Tibial nerve (tissue), 4 donors: ENCODE measurements around the gene CLK3. TPM values are rescaled to one million over a fixed set of nuclear protein-coding genes. Genes with fewer than 3 reads are reported as not detected.

Experiments
- DNase-seq, 2 donors: peaks; one replicate each; pipeline ENCODE4 v3.0.0-alpha.2; 2019; ENCODE audit warnings: low spot score in 2 of 2
- H3K27ac ChIP-seq, 4 donors: fragments of 200-600 bp; sonication (generic) in 3 of 4; one replicate each; pipeline ENCODE4 v1.5.1; 2017 to 2019; ENCODE audit warnings: mild to moderate bottlenecking in 1 of 4
- H3K27me3 ChIP-seq, 2 donors: fragments of 200-600 bp; sonication (generic) in 1 of 2; one replicate each; pipeline versions ENCODE4 v1.5.1 to v1.6.0; 2017 to 2019
- H3K36me3 ChIP-seq, 3 donors: fragments of 200-600 bp; sonication (generic); one replicate each; pipeline ENCODE4 v1.5.1; 2018 to 2019
- H3K4me1 ChIP-seq, 4 donors: fragments of 200-600 bp; sonication (generic) in 3 of 4; one replicate each; pipeline ENCODE4 v1.5.1; 2017 to 2019
- H3K4me3 ChIP-seq, 4 donors: fragments of 200-600 bp; sonication (generic) in 3 of 4; one replicate each; pipeline ENCODE4 v1.5.1; 2017 to 2019; ENCODE audit warnings: mild to moderate bottlenecking in 1 of 4, moderate library complexity in 1 of 4
- H3K9me3 ChIP-seq, 4 donors: fragments of 200-600 bp; sonication (generic) in 3 of 4; one replicate each; pipeline ENCODE4 v1.5.1; 2017 to 2019
- CTCF ChIP-seq, 5 experiments: fragments of 200-600 bp in 3 of 5; fragments of 450-650 bp in 2 of 5; sonication (generic) in 3 of 5; IDR thresholded peaks; one replicate each; pipeline ENCODE4 v1.5.1; 2016 to 2019; ENCODE audit warnings: antibody characterized with exemption in 5 of 5, mild to moderate bottlenecking in 3 of 5, moderate library complexity in 2 of 5
- EP300 ChIP-seq, 2 donors: sonication (generic); formaldehyde crosslinking; IDR thresholded peaks; one replicate each; pipeline ENCODE4 v1.6.1; 2017; ENCODE audit warnings: antibody characterized with exemption in 2 of 2, mild to moderate bottlenecking in 1 of 2
- POLR2A ChIP-seq, 2 donors: fragments of 450-650 bp; IDR thresholded peaks; one replicate each; pipeline ENCODE4 v1.6.1; 2017; ENCODE audit warnings: antibody characterized with exemption in 2 of 2, mild to moderate bottlenecking in 2 of 2, moderate library complexity in 2 of 2
- whole genome bisulfite sequencing, 2 donors: methylation state at CpG; one replicate each; pipeline ENCODE4 v1.1.5; 2018; 5-methylcytosine and 5-hydroxymethylcytosine counted together
- total RNA-seq, 4 donors: library from RNA; depleted of rRNA; stranded (reverse); fragments of >200 nt; gene quantifications; one replicate each; pipeline ENCODE4 v1.1.0, GENCODE V29; 2016

Gene CLK3
- total RNA-seq, 4 donors from 2014 or later = 130 to 181 (median 138) TPM

- H3K36me3 ChIP-seq = peaks cover 0 to 61% (median 9%) of the 10 kb centered on the region in 3 donors
- no peaks in the 10 kb centered on the region for H3K9me3 ChIP-seq
- WGBS, 2 donors = 93 to 98% methylated on average over 3 of the region's 3 CpGs
- no peak overlapping the region for H3K27ac ChIP-seq
- no peak overlapping the region for H3K4me3 ChIP-seq
- H3K27me3 ChIP-seq = no peaks in the 10 kb centered on the region
- no peak for DNase-seq
- H3K4me1 ChIP-seq = no peaks in the 10 kb centered on the region
- no peak for TF ChIP-seq POLR2A (IDR thresholded peaks at IDR 0.05)
- TF ChIP-seq EP300 (IDR thresholded peaks at IDR 0.05) = no peak
- no peak for TF ChIP-seq CTCF (IDR thresholded peaks at IDR 0.05)
Observed at GRCh38 chr15:74578496-74578994, 37.1 kb upstream of the CLK3 start.

GRCh38 chr15:74579001-74579400, 36.6 kb upstream of the CLK3 start:
- peaks cover 0 to 56% (median 9%) of the 10 kb centered on the region in 3 donors for H3K36me3 ChIP-seq
- no peaks in the 10 kb centered on the region for H3K9me3 ChIP-seq
- no peak overlapping the region for H3K27ac ChIP-seq
- DNase-seq = no peak
- H3K4me3 ChIP-seq = no peak overlapping the region
- TF ChIP-seq POLR2A (IDR thresholded peaks at IDR 0.05) = no peak
- no peak for TF ChIP-seq EP300 (IDR thresholded peaks at IDR 0.05)
- no peak for TF ChIP-seq CTCF (IDR thresholded peaks at IDR 0.05)
- H3K27me3 ChIP-seq = no peaks in the 10 kb centered on the region
- 73 to 87% methylated on average over 9 of the region's 9 CpGs for WGBS, 2 donors
- no peaks in the 10 kb centered on the region for H3K4me1 ChIP-seq

GRCh38 chr15:74580538-74581350, 34.9 kb upstream of the CLK3 start:
- WGBS, 2 donors = 82 to 86% methylated on average over 7 of the region's 7 CpGs
- TF ChIP-seq POLR2A (IDR thresholded peaks at IDR 0.05) (no peak), EP300 (IDR thresholded peaks at IDR 0.05) (no peak), CTCF (IDR thresholded peaks at IDR 0.05) (no peak)
- DNase-seq = no peak
- H3K36me3 ChIP-seq = peaks cover 0 to 45% (median 9%) of the 10 kb centered on the region in 3 donors
- no peaks in the 10 kb centered on the region for H3K9me3 ChIP-seq
- H3K4me3 ChIP-seq = no peak overlapping the region
- H3K27ac ChIP-seq = no peak overlapping the region
- H3K27me3 ChIP-seq = no peaks in the 10 kb centered on the region
- no peaks in the 10 kb centered on the region for H3K4me1 ChIP-seq

- Histone ChIP-seq H3K9me3 (no peaks in the 10 kb centered on the region), H3K4me1 (peaks cover 0 to 10% (median 0%) of the 10 kb centered on the region in 4 donors), H3K27me3 (no peaks in the 10 kb centered on the region), H3K36me3 (peaks cover 0 to 21% (median under 1%) of the 10 kb centered on the region in 3 donors), H3K4me3 (no peak overlapping the region), H3K27ac (no peak overlapping the region)
- TF ChIP-seq EP300 (IDR thresholded peaks at IDR 0.05) (no peak), CTCF (IDR thresholded peaks at IDR 0.05) (no peak), POLR2A (IDR thresholded peaks at IDR 0.05) (no peak)
- no peak for DNase-seq
- 64 to 66% methylated on average over 2 of the region's 2 CpGs for WGBS, 2 donors
Observed at GRCh38 chr15:74584204-74584603, 31.4 kb upstream of the CLK3 start.

GRCh38 chr15:74584779-74585178, 30.9 kb upstream of the CLK3 start:
- no peak for DNase-seq
- Histone ChIP-seq H3K27me3 (no peaks in the 10 kb centered on the region), H3K36me3 (peaks cover 0 to 18% (median 0%) of the 10 kb centered on the region in 3 donors), H3K9me3 (no peaks in the 10 kb centered on the region), H3K4me1 (peaks cover 0 to 15% (median 0%) of the 10 kb centered on the region in 4 donors), H3K27ac (no peak overlapping the region), H3K4me3 (no peak overlapping the region)
- 50 to 51% methylated on average over 4 of the region's 4 CpGs for WGBS, 2 donors
- TF ChIP-seq EP300 (IDR thresholded peaks at IDR 0.05) (no peak), POLR2A (IDR thresholded peaks at IDR 0.05) (no peak), CTCF (IDR thresholded peaks at IDR 0.05) (no peak)
